GM19351 (cell line): ENCODE data around the gene LFNG.

Experiments used
- ATAC-seq: cut with Tn5 transposase; IDR thresholded peaks from one replicate; pipeline ENCODE4 v1.9.1; 2021; ENCODE audit warnings: mild to moderate bottlenecking, moderate library complexity; ENCODE audit not compliant: unreplicated experiment

The LFNG gene

GRCh38 chr7:2516194-2516555 lies 3.4 kb upstream of the LFNG start:
- ATAC-seq, result no peak

GRCh38 chr7:2517026-2517425 lies 2.5 kb upstream of the LFNG start:
- ATAC-seq, result no peak

DNA sequence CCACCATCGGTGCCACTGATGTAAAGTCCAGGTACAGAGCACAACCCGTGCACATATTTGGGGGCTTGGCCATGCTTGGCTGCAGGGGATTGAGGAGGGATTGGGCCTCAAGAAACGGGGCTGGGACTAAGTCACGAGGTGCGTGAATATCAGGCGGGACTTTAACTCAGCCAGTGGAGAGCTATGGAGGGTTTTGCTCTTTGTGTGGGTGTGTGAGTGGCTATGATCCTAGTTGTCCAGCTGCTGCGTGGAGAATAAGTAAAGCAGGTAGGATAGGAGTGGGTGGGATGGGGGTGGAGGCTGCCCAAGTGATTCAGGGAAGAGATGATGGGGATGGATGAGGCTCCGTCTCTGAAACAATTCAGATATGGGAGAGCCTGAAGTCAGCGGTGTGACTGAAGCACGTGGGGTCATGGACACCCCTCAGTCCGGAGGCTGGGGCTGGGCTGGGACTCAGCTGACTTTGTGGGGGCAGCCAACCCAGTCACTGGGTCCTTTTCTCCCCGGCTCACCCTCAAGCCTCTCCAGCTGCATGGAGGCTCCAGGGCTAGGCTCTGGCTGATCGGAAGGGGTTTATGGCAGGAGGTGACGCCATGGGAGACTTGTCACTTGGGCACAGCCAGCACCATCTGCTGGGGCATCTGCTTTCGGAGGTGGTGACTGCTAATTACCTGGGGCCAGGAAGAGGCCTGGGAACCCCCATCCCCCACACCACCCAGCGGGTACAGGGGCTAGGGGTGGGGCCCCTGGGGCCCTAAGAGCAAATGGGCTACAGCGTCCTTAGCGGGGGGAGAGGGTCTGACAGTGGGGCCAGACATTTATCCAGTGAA lies 1.7 kb upstream of the LFNG start:
- ATAC-seq, result no peak

DNA sequence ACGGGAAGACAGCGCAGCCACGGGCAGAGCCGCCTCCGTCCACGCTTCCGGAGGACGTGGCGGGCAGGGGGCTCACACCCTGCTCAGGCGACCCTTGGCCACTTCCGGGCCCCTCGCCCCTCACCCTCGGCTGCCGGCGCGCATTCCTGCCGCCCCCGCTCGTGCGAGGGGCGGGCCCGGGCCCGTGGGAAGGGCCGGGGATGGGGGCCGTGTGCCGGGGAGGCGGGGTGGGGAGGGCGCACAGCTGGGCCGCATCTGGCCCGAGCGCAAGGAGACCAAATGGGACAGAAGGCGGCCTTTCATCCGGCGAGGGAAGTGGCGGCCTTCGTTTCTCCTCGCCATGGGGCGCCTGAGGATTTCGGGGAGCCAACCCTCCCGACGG lies 846 bp upstream of the LFNG start:
- ATAC-seq, result no peak

- ATAC-seq, result no peak
These were observed 672 bp downstream of the LFNG start for GRCh38 chr7:2520131-2520760.

- no peak for ATAC-seq
These were observed 1.3 kb downstream of the LFNG start for GRCh38 chr7:2520761-2521290.

DNA sequence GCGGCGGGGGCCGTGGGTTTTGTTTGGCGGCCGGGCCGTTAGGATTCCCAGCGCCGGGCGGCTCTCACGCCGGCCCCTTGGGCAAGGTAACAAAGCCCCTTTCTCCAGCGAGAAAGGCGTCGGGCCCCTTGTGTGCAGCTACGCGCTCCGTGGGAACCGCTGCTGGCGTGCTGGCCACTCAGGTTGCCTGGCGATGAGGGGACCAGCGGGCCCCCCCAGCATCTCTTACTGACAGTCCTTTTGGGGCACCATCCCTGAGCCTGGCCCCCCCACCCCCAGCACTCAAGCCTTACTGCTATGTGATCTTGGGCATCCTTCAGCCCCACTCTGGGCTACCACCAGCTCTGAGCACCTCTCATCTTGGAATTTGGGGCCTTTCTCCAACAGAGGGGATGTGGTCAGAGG lies 1.8 kb downstream of the LFNG start:
- no peak for ATAC-seq

GRCh38 chr7:2521952-2522591 lies 2.5 kb downstream of the LFNG start:
- ATAC-seq, result no peak

DNA sequence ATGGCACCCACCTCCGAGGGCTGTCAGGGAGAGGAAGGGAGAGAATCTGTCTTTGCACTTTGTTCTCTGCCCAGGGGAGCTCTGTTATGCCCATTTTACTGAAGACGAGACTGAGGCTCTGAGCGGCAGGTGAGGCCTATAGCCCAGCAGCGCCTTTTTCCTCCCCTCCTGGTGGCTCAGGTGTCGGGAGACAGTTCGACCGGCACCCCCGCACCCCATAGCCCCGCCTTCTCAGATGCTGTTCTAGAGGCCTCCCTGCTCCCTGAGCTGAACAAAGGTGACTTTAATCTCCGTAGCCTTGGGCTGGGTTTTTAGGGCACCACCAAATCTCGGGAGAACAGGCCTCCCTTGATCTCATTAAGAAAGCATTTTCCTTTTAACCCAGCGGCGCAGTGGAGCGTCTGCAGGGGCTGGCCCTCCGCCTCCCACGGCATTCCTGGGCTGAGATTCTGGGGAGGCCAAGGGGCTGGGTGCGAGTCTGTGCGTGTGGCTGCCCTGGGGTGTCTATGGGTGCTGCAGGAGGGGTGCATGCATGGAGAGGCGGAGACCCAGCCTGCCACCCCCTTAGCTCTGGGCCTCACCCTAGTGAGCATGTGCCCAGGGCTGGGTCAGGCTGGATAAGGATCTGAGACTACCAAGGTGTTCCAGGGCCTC lies 3.3 kb downstream of the LFNG start:
- no peak for ATAC-seq

GRCh38 chr7:2523461-2523936 lies 3.9 kb downstream of the LFNG start:
- no peak for ATAC-seq

GRCh38 chr7:2523941-2524807 lies 4.6 kb downstream of the LFNG start:
- no peak for ATAC-seq

GRCh38 chr7:2524808-2525657 lies 5.5 kb downstream of the LFNG start:
- no peak for ATAC-seq

DNA sequence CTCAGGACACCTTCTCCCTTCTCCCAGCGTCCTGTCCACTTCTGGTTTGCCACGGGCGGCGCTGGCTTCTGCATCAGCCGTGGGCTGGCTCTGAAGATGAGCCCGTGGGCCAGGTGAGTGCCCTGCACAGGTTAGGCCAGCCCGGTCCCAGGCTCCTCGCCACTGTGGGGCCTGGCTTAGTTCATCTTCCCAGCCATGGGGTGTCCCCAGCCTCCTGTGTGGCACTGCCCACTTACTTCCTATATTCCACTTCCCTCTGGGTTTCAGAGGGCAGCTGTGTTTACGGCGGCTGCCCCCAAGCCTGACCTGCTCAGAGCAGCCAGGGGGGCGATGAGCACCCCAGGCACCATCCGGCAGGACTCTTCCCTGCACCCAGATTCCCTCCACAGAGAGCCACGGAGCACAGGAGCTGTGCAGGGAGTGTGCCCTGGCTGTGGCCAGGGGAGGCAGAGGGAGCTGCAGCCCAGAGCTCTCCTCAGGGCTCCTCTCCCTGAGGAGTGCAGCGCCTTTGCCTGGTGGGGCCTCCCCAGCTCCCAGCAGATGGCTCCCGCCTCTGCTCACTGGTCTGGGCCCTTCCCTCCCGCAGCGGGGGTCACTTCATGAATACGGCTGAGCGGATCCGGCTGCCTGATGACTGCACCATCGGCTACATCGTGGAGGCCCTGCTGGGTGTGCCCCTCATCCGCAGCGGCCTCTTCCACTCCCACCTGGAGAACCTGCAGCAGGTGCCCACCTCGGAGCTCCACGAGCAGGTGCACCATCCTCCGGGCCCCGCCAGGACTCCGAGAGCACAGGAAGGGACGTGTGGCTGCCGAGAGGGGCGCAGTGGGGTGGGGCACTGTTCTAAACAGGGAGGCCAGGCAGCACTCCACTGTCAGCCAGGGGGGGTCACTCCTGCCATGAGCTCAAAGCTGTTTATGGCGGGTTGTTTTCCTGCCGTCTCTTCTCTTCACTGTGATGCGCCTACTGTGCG lies 6.4 kb downstream of the LFNG start:
- no peak for ATAC-seq

DNA sequence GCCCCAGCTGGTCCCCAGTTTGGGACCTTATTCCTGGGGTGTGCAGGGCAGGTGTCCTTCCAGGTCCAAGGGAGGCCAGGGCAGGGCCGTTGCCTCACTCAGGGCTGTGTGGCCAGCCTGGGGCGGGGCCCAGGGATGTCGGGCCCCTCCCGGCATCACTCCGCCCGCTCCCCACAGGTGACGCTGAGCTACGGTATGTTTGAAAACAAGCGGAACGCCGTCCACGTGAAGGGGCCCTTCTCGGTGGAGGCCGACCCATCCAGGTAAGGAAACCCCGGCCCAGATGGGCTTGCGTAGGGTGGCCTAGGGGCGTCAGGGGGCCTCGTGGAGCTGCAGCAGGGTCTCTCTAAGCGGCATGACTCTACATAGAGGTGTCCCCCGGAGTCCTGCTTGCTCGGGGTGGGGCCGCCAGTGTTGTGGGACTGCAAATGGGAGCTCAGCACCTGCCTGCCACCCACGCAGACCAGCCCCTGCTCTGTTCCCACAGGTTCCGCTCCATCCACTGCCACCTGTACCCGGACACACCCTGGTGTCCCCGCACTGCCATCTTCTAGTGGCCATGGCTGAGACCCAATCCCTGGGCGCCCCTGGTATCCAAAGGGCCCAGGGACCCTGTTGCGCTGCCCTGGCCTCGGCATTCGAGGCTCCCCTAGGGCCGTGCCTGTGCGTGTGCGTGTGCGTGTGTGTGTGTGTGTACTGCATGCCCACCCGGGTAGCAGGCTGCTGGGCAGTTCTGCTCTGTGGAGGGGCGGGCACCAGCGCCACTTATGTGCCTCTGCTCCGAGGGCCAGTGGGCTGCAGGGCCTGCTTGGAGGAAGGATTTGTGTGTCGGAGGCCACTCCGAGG lies 7.3 kb downstream of the LFNG start:
- no peak for ATAC-seq

DNA sequence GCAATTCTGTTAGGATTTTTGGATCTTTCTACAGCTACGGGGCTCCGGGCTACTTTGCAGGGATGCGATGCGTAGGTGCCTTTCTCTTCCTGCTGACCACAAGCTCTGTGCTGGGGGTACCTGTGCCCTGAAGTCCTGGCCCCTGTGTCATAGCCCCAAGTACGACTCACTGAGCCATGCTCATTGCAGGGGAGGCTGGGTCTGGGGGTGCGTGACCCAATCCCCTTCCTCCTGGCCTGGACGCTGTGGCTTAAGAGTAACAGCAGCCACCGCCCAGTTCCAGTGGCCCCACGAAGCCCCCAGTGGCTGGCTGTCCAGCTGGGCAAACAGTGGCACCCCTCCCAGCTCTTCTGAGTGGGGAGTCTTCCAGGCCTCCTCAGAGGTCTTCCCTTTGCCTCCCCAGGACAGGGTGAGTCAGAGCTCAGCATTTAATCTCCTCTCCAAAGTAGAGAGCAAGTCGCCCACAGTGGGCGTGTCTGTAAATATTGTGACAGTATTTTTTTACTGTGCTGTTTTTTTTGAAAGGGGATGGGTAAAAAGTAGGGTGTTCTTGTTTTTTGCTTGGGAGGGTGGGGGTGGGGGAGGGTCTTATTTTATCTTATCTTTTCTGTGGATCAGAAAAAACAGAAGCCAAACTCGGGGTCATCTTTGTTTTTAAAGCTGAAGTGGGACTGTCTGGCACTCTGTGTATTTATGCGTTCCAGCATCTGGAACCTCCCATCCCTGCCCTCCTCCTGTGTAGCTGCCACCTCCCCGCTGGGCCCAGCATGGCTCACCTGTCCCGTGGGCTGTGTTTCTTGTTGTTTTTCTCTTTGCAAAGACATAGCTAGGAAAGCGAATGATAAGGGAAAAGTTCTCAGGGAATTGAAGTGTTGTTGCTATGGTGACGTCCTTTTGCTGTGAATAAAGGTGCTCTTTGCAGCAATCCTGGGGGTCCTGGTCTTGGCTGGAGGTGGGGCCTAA lies 8.2 kb downstream of the LFNG start:
- no peak for ATAC-seq

- ATAC-seq, result no peak
These were observed 9.0 kb downstream of the LFNG start for GRCh38 chr7:2528481-2529095.
